ENCODE measurements around the gene RIMS3. TPM values are rescaled to one million over a fixed set of nuclear protein-coding genes. Genes with fewer than 3 reads are reported as not detected.

RIMS3 gene
- total RNA-seq, 1 experiment from 2014 or later: 13.7 TPM

GRCh38 chr1:40652468-40652867 is 13.0 kb downstream of the RIMS3 start:
- H3K9me3 Mint-ChIP-seq: no peaks in the 10 kb centered on the region
- Histone ChIP-seq H3K27ac (ENCODE audit: insufficient read length, low read depth, low read length) (no peak overlapping the region), H2AFZ (ENCODE audit: low read length) (no peak overlapping the region), H3K27me3 (ENCODE audit: insufficient read depth, low read length) (no peaks in the 10 kb centered on the region), H3K79me2 (ENCODE audit: insufficient read depth, low read length) (no peaks in the 10 kb centered on the region), H3K23ac (ENCODE audit: insufficient read length, low read depth, low read length) (no peak overlapping the region), H3K4me2 (ENCODE audit: insufficient read depth, insufficient read length, low read length) (no peak overlapping the region), H2BK15ac (ENCODE audit: low read depth, low read length) (no peak overlapping the region), H3K14ac (ENCODE audit: insufficient read depth, low read length) (no peak overlapping the region), H3K79me1 (ENCODE audit: insufficient read depth, low read depth, low read length, poor library complexity, severe bottlenecking) (no peaks in the 10 kb centered on the region), H3T11ph (ENCODE audit: low read length) (no peak overlapping the region), H4K5ac (ENCODE audit: insufficient read length, low read depth, low read length) (no peak overlapping the region), H2BK20ac (ENCODE audit: low read depth, low read length, poor library complexity, severe bottlenecking) (no peak overlapping the region), H3K9me3 (ENCODE audit: control insufficient read depth, low read depth, low read length) (no peaks in the 10 kb centered on the region), H4K91ac (ENCODE audit: insufficient read length, low read depth, low read length) (no peak overlapping the region), H3K4me1 (ENCODE audit: insufficient read depth, low read length) (peaks cover 5% of the 10 kb centered on the region; the same call in 1 of the 2 replicates), H4K8ac (replicated peaks; ENCODE audit: insufficient read length, low read depth, low read length) (no peak overlapping the region), H2BK12ac (ENCODE audit: insufficient read length, low read depth, low read length) (no peak overlapping the region), H3K18ac (ENCODE audit: insufficient read length, low read depth, low read length) (no peak overlapping the region), H3K56ac (ENCODE audit: insufficient read length, low read depth, low read length) (no peak overlapping the region), H4K20me1 (ENCODE audit: control insufficient read depth, insufficient read depth, insufficient read length) (no peaks in the 10 kb centered on the region), H2AK5ac (ENCODE audit: insufficient read length, low read length) (no peak overlapping the region), H3K4ac (ENCODE audit: low read depth, low read length) (no peak overlapping the region), H2BK120ac (ENCODE audit: low read depth, low read length, poor library complexity, severe bottlenecking) (no peak overlapping the region), H3K9ac (ENCODE audit: extremely low read depth, insufficient read length, low read length) (no peak overlapping the region), H3K23me2 (ENCODE audit: insufficient read length, low read depth, low read length, poor library complexity, severe bottlenecking) (no peaks in the 10 kb centered on the region), H2BK5ac (ENCODE audit: insufficient read length, low read length) (no peak overlapping the region)
- TF ChIP-seq CTCF (conservative IDR thresholded peaks at IDR 0.05): no peak
- no peak overlapping the region for H3K4me3 Mint-ChIP-seq
- DNase-seq: no peak
- peaks cover 12 to 19% of the 10 kb centered on the region in 2 experiments for H3K4me1 Mint-ChIP-seq
- H3K27me3 Mint-ChIP-seq (ENCODE audit: low read depth): no peaks in the 10 kb centered on the region; the same call in 1 of the 2 replicates
- no peaks in the 10 kb centered on the region for H3K36me3 Mint-ChIP-seq (ENCODE audit: insufficient read depth in 1 of 3, low read depth in 3 of 3)
- H3K27ac Mint-ChIP-seq: no peak overlapping the region
- WGBS (ENCODE audit: extremely low coverage, insufficient read length, low lambda C conversion rate): no CpG with 5 or more reads among the region's 5 CpGs
